HUES6 (cell line): ENCODE results near the gene UBR4.
"Not testable (repeated sequence)": the region's sequence is repeated elsewhere in the genome, so short reads cannot be mapped to it uniquely, and the experiment has no call there.

Experiments
- H3K27ac ChIP-seq: 2 replicates; pipeline ENCODE4 v1.7.0; 2013; ENCODE audit warnings: low read depth, mild to moderate bottlenecking, low read length, inconsistent platforms
- H3K27me3 ChIP-seq: 2 replicates; pipeline ENCODE4 v1.6.1; 2013; ENCODE audit warnings: low read length; ENCODE audit not compliant: control insufficient read depth, insufficient read depth
- H3K36me3 ChIP-seq: 2 replicates; pipeline ENCODE4 v1.6.1; 2013; ENCODE audit warnings: low read length; ENCODE audit not compliant: control insufficient read depth, insufficient read depth
- H3K4me1 ChIP-seq: 2 replicates; pipeline ENCODE4 v1.6.1; 2013; ENCODE audit warnings: low read length; ENCODE audit not compliant: control insufficient read depth, insufficient read depth
- H3K4me3 ChIP-seq: 2 replicates; pipeline ENCODE4 v1.5.1; 2013; ENCODE audit warnings: low read depth, low read length
- H3K9ac ChIP-seq: one replicate; pipeline ENCODE4 v1.6.1; 2013; ENCODE audit warnings: mild to moderate bottlenecking, low read length
- H3K9me3 ChIP-seq: 2 replicates; pipeline ENCODE4 v1.6.1; 2013; ENCODE audit warnings: low read depth, low read length; ENCODE audit not compliant: control insufficient read depth, insufficient read depth

UBR4 gene

GRCh38 chr1:19216585-19216984, 6.5 kb upstream of the UBR4 start:
- H3K9me3 ChIP-seq, H3K9ac ChIP-seq, H3K4me1 ChIP-seq, H3K27ac ChIP-seq, H3K4me3 ChIP-seq, H3K27me3 ChIP-seq: not testable (repeated sequence)
- H3K36me3 ChIP-seq, result peaks cover 85% of the 10 kb centered on the region

DNA sequence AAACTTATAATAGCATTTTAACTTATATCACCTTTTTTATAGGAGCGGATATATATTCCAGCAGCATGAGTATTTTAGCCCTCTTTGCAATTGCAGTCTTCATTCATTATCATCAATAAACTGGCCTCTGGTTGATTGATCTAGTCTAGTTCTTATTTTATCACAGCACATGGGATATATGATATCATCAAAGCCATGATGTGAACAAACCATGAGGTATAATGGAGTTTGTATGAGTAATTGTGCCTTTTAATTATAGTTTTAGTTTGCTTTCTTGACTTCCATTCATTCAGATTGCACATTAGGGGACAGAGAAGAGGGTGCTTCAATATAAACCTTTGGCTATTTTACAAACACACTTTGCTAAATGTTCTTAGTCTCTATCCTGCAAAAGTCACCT, 3.5 kb upstream of the UBR4 start:
- Histone ChIP-seq H3K9ac (no peak overlapping the region), H3K27ac (no peak overlapping the region), H3K27me3 (no peaks in the 10 kb centered on the region), H3K4me1 (peaks cover 6% of the 10 kb centered on the region), H3K9me3 (no peaks in the 10 kb centered on the region), H3K36me3 (peaks cover 55% of the 10 kb centered on the region), H3K4me3 (no peak overlapping the region)

GRCh38 chr1:19212167-19212566, 2.1 kb upstream of the UBR4 start:
- H3K27ac ChIP-seq, result no peak overlapping the region
- peaks cover 6% of the 10 kb centered on the region for H3K4me1 ChIP-seq
- H3K9me3 ChIP-seq, result no peaks in the 10 kb centered on the region
- H3K27me3 ChIP-seq, result no peaks in the 10 kb centered on the region
- H3K4me3 ChIP-seq, result no peak overlapping the region
- H3K36me3 ChIP-seq, result peaks cover 41% of the 10 kb centered on the region
- H3K9ac ChIP-seq, result no peak overlapping the region

DNA sequence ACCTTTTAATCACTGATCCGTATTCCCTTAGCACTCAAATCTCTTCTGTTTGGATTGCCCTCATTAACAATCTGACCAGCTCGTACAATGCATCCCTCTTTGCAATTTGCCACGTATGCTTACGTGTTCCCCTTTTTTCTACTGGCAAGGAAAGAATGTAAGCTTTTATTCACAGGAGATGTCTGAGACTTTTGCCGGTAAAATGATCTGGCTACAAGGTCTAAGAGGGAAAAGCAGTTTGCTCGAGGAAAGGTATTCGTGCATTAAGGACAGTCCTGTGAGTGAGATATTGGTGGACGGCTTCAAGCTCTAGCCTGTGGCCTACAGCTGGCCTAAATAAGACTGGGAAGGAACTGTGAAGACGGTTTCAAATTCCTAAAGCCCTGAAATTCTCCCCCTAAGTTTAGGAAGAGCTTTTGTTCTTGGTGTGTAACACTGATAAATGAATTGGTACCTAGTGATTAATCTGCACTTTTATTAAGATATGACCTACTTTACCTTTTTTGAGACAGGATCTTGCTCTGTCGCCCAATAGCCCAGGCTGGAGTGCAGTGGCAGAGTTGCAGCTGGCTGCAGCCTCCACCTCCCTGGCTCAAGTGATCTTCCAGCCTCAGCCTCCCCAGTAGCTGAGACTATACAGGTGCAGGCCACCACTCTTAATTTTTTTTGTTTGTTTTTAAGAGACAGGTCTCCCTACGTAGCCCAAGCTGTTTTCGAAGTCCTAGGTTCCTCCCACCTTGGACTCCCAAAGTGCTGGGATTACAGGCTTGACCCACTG, 895 bp upstream of the UBR4 start:
- no peaks in the 10 kb centered on the region for H3K9me3 ChIP-seq
- peak overlapping the region; percentile 97 for H3K9ac ChIP-seq
- H3K4me3 ChIP-seq, result peak overlapping the region; percentile 86
- peaks cover 6% of the 10 kb centered on the region for H3K4me1 ChIP-seq
- H3K27me3 ChIP-seq, result no peaks in the 10 kb centered on the region
- H3K27ac ChIP-seq, result peak overlapping the region; percentile 70
- H3K36me3 ChIP-seq, result peaks cover 29% of the 10 kb centered on the region

DNA sequence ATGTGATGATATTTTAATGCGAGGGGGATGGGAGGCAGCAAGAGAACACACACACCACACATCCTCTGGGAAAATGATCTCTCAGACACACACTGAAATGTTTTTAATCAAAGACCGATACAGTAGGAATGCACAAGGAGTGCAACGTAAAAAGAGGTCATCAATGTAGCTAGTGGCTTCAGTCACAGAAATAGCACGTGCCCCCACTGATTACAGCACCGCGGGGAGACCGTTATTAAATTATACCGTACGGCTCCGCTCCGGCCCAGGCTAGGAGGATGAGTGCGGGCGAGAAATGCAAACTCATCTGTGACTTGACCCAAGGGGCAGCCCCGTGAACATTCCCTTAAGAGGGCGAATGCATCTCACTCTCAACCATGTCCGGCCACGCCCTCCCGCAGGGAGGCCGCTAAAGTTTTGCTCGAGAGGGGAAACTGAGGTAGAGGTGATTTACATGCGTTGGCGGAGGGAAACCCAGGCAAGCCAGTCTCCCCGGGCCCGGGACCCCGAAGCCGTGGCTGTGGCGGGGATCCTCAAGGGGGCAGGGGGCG, 552 bp downstream of the UBR4 start:
- Histone ChIP-seq H3K4me3 (peak overlapping the region; percentile 86), H3K27me3 (no peaks in the 10 kb centered on the region), H3K9me3 (no peaks in the 10 kb centered on the region), H3K4me1 (peaks cover 6% of the 10 kb centered on the region), H3K9ac (peak overlapping the region; percentile 97), H3K27ac (peak overlapping the region; percentile 90), H3K36me3 (peaks cover 19% of the 10 kb centered on the region)

GRCh38 chr1:19208710-19209438, 1.2 kb downstream of the UBR4 start:
- H3K4me1 ChIP-seq, result peaks cover 6% of the 10 kb centered on the region
- peaks cover 12% of the 10 kb centered on the region for H3K36me3 ChIP-seq
- peak overlapping the region; percentile 97 for H3K9ac ChIP-seq
- peak overlapping the region; percentile 86 for H3K4me3 ChIP-seq
- no peaks in the 10 kb centered on the region for H3K27me3 ChIP-seq
- no peaks in the 10 kb centered on the region for H3K9me3 ChIP-seq
- peak overlapping the region; percentile 90 for H3K27ac ChIP-seq

GRCh38 chr1:19206947-19207346, 3.1 kb downstream of the UBR4 start:
- H3K9me3 ChIP-seq, result no peaks in the 10 kb centered on the region
- H3K27me3 ChIP-seq, result no peaks in the 10 kb centered on the region
- H3K4me3 ChIP-seq, result no peak overlapping the region
- no peak overlapping the region for H3K9ac ChIP-seq
- H3K27ac ChIP-seq, result no peak overlapping the region
- H3K36me3 ChIP-seq, result peaks cover 6% of the 10 kb centered on the region
- peaks cover 6% of the 10 kb centered on the region for H3K4me1 ChIP-seq

GRCh38 chr1:19205845-19206244, 4.2 kb downstream of the UBR4 start:
- Histone ChIP-seq H3K4me3 (no peak overlapping the region), H3K27me3 (no peaks in the 10 kb centered on the region), H3K4me1 (no peaks in the 10 kb centered on the region)

DNA sequence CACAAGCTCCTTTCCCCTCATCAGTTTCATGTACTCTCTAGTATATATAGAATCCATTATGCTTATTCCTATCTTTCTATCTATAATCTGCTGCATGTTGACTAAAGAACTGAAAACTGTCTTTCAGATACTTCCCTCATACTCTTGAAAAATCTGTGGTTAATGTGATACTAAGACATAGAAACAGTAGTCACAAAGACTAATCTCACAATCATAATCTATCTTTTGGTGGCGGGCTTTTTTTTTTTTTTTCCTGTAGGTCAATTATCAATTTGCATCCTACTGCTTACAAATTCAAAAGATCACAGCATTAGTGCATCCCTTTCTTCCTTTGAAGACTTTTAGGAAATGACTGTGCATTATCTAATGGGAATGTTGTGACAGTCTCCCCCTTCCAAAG, 4.7 kb downstream of the UBR4 start:
- Histone ChIP-seq H3K27ac (no peak overlapping the region), H3K27me3 (no peaks in the 10 kb centered on the region), H3K4me3 (no peak overlapping the region)

More at GRCh38 chr1:19205845-19206244, 4.2 kb downstream of the UBR4 start:
- no peaks in the 10 kb centered on the region for H3K9me3 ChIP-seq
- no peak overlapping the region for H3K27ac ChIP-seq
- H3K36me3 ChIP-seq, result peaks cover 17% of the 10 kb centered on the region
- no peak overlapping the region for H3K9ac ChIP-seq

GRCh38 chr1:19204446-19205266, 5.4 kb downstream of the UBR4 start:
- Histone ChIP-seq H3K9me3 (no peaks in the 10 kb centered on the region), H3K4me1 (no peaks in the 10 kb centered on the region), H3K9ac (no peak overlapping the region), H3K4me3 (no peak overlapping the region), H3K27ac (no peak overlapping the region), H3K36me3 (peaks cover 29% of the 10 kb centered on the region), H3K27me3 (no peaks in the 10 kb centered on the region)

More for the DNA sequence above, 4.7 kb downstream of the UBR4 start:
- Histone ChIP-seq H3K9ac (no peak overlapping the region), H3K9me3 (no peaks in the 10 kb centered on the region), H3K36me3 (peaks cover 21% of the 10 kb centered on the region), H3K4me1 (no peaks in the 10 kb centered on the region)
